Umbilical cord (tissue), 1 donor: Measurements from ENCODE around the gene ZNF747. TPM values are rescaled to one million over a fixed set of nuclear protein-coding genes. Genes with fewer than 3 reads are reported as not detected.

Source experiments
- total RNA-seq: library from RNA; depleted of rRNA; stranded (reverse); fragments of >200 nt; gene quantifications from one replicate; pipeline ENCODE4 v1.2.3, GENCODE V29; 2014; ENCODE audit warnings: low replicate concordance; ENCODE audit not compliant: insufficient read depth

The ZNF747 gene
- total RNA-seq, 1 donor from 2014 or later, result 5.5 TPM

Other genes with a start within 250 kb of the ZNF747 start
- 20.9 TPM for gene CD2BP2, start 179.6 kb downstream of the ZNF747 start, total RNA-seq
- gene TBC1D10B, start 164.4 kb downstream of the ZNF747 start, total RNA-seq, result 35.6 TPM
- gene MYL11, start 160.1 kb downstream of the ZNF747 start, total RNA-seq, result not detected
- gene SEPTIN1, start 152.3 kb downstream of the ZNF747 start, total RNA-seq, result 8.9 TPM
- gene ZNF48, start 139.4 kb downstream of the ZNF747 start, total RNA-seq, result 14.2 TPM
- 12.0 TPM for gene ZNF771, start 127.3 kb downstream of the ZNF747 start, total RNA-seq
- gene DCTPP1, start 104.8 kb downstream of the ZNF747 start, total RNA-seq, result 10.1 TPM
- gene SEPHS2, start 89.0 kb downstream of the ZNF747 start, total RNA-seq, result 6.3 TPM
- 3.1 TPM for gene ITGAL, start 62.1 kb downstream of the ZNF747 start, total RNA-seq
- gene ZNF768, start 8.3 kb downstream of the ZNF747 start, total RNA-seq, result 14.7 TPM
- gene ZNF764, start 23.5 kb upstream of the ZNF747 start, total RNA-seq, result 4.1 TPM
- 5.1 TPM for gene ZNF688, start 36.9 kb upstream of the ZNF747 start, total RNA-seq
- gene ZNF785, start 50.8 kb upstream of the ZNF747 start, total RNA-seq, result 17.3 TPM
- gene ZNF689, start 75.5 kb upstream of the ZNF747 start, total RNA-seq, result 8.2 TPM
- gene PRR14, start 116.1 kb upstream of the ZNF747 start, total RNA-seq, result 0.96 TPM
- gene FBRS, start 123.6 kb upstream of the ZNF747 start, total RNA-seq, result 13.5 TPM
- gene SRCAP, start 164.3 kb upstream of the ZNF747 start, total RNA-seq, result 22.6 TPM
- 5.5 TPM for gene PHKG2, start 213.6 kb upstream of the ZNF747 start, total RNA-seq
- gene CFAP119, start 227.2 kb upstream of the ZNF747 start, total RNA-seq, result not detected
- 28.6 TPM for gene RNF40, start 227.5 kb upstream of the ZNF747 start, total RNA-seq